ENCODE measurements around the gene G6PC3. TPM values are rescaled to one million over a fixed set of nuclear protein-coding genes. Genes with fewer than 3 reads are reported as not detected.

G6PC3 gene
- total and polyA plus RNA-seq, 4 donors: 6.7 to 15.1 (median 8.3) TPM

GRCh38 chr17:44092051-44092450, 21.5 kb downstream of the G6PC3 start:
- no peak for TF ChIP-seq GABPA (IDR thresholded peaks at IDR 0.05 in 1 of 2, conservative IDR thresholded peaks at IDR 0.05 in 1 of 2)
- TF ChIP-seq SP1 (IDR thresholded peaks at IDR 0.05): no peak
- TF ChIP-seq NR2F2 (IDR thresholded peaks at IDR 0.05): no peak
- no peak for TF ChIP-seq TAF1 (conservative IDR thresholded peaks at IDR 0.05)
- TF ChIP-seq ZBTB33 (IDR thresholded peaks at IDR 0.05): no peak
- TF ChIP-seq ATF3 (IDR thresholded peaks at IDR 0.05): no peak
- TF ChIP-seq CTCF (IDR thresholded peaks at IDR 0.05; ENCODE audit: low read depth, low read length, missing input control): no peak
- no peak for TF ChIP-seq HNF4G (IDR thresholded peaks at IDR 0.05)
- no peak for TF ChIP-seq MAX (IDR thresholded peaks at IDR 0.05)
- no peak for TF ChIP-seq EGR1 (IDR thresholded peaks at IDR 0.05; ENCODE audit: low read depth in 2 of 2)
- no peak for TF ChIP-seq JUND (IDR thresholded peaks at IDR 0.05)
- no peak for TF ChIP-seq RAD21 (IDR thresholded peaks at IDR 0.05)
- TF ChIP-seq FOXA1 (IDR thresholded peaks at IDR 0.05): no peak
- TF ChIP-seq FOXA2 (IDR thresholded peaks at IDR 0.05): no peak
- no peak overlapping the region for H3K9ac ChIP-seq (ENCODE audit: low read depth in 1 of 2, low read length in 2 of 2)
- H3K4me3 ChIP-seq (ENCODE audit: low read depth in 1 of 3, low read length in 3 of 3): no peak overlapping the region
- no peaks in the 10 kb centered on the region for H3K27me3 ChIP-seq (ENCODE audit: control insufficient read depth in 4 of 4, insufficient read depth in 4 of 4, low read length in 3 of 4)
- H3K4me1 ChIP-seq (ENCODE audit: control insufficient read depth in 4 of 4, insufficient read depth in 4 of 4, low read length in 3 of 4): peaks cover 3 to 21% (median 13%) of the 10 kb centered on the region in 4 donors
- WGBS: 96% methylated on average over 11 of the region's 11 CpGs
- no peak overlapping the region for H3K27ac ChIP-seq (ENCODE audit: low read depth in 1 of 2, low read length in 2 of 2)
- DNase-seq (ENCODE audit: low spot score): no peak
- peaks cover 13 to 29% (median 18%) of the 10 kb centered on the region in 4 donors for H3K36me3 ChIP-seq (ENCODE audit: control insufficient read depth in 4 of 4, insufficient read depth in 3 of 4, low read depth in 1 of 4, low read length in 3 of 4)
- H3K9me3 ChIP-seq (ENCODE audit: control insufficient read depth in 4 of 4, low read length in 3 of 4): no peaks in the 10 kb centered on the region

- Histone ChIP-seq H3K4me3 (ENCODE audit: low read depth in 1 of 3, low read length in 3 of 3) (no peak overlapping the region), H3K4me1 (ENCODE audit: control insufficient read depth in 4 of 4, insufficient read depth in 4 of 4, low read length in 3 of 4) (peaks cover 14 to 32% (median 22%) of the 10 kb centered on the region in 4 donors), H3K9ac (ENCODE audit: low read depth in 1 of 2, low read length in 2 of 2) (no peak overlapping the region), H3K9me3 (ENCODE audit: control insufficient read depth in 4 of 4, low read length in 3 of 4) (no peaks in the 10 kb centered on the region), H3K27ac (ENCODE audit: low read depth in 1 of 2, low read length in 2 of 2) (no peak overlapping the region), H3K36me3 (ENCODE audit: control insufficient read depth in 4 of 4, insufficient read depth in 3 of 4, low read depth in 1 of 4, low read length in 3 of 4) (peaks cover 13 to 26% (median 18%) of the 10 kb centered on the region in 4 donors), H3K27me3 (ENCODE audit: control insufficient read depth in 4 of 4, insufficient read depth in 4 of 4, low read length in 3 of 4) (no peaks in the 10 kb centered on the region)
- DNase-seq (ENCODE audit: low spot score): no peak
- 94% methylated on average over 21 of the region's 21 CpGs for WGBS
- TF ChIP-seq NR2F2 (IDR thresholded peaks at IDR 0.05) (no peak), CTCF (IDR thresholded peaks at IDR 0.05; ENCODE audit: low read depth, low read length, missing input control) (no peak), RXRA (IDR thresholded peaks at IDR 0.05) (no peak)
These were observed 22.8 kb downstream of the G6PC3 start for GRCh38 chr17:44093231-44093900.

Data from liver (tissue), 9 donors.